SK-N-SH treated with all-trans-retinoic acid at 6 μM for 48 hours (cell line): ENCODE data around the gene CIT.

Source experiments
- ATAC-seq: fragments of 200-7000 bp; cut with Tn5 transposase; 3 replicates; pipeline ENCODE4 v1.9.1; 2020; ENCODE audit warnings: mild to moderate bottlenecking, moderate library complexity
- ARNTL ChIP-seq: fragments of 450-650 bp; formaldehyde crosslinking; IDR thresholded peaks from 2 replicates; pipeline ENCODE4 v1.5.0; 2020; ENCODE audit warnings: low read depth, mild to moderate bottlenecking, moderate library complexity, borderline replicate concordance
- BACH2 ChIP-seq: fragments of 250-450 bp; sonication (Bioruptor Pico); IDR thresholded peaks from 2 replicates; pipeline ENCODE4 v1.9.0; 2021; ENCODE audit warnings: mild to moderate bottlenecking, borderline replicate concordance
- CREB5 ChIP-seq: fragments of 250-450 bp; sonication (Bioruptor Pico); IDR thresholded peaks from 2 replicates; pipeline ENCODE4 v1.5.1; 2020; ENCODE audit warnings: low read depth, mild to moderate bottlenecking, moderate library complexity
- CSDC2 ChIP-seq: fragments of 250-450 bp; sonication (Bioruptor Pico); IDR thresholded peaks from 2 replicates; pipeline ENCODE4 v1.5.0; 2020; ENCODE audit warnings: mild to moderate bottlenecking, moderate library complexity
- GLIS3 ChIP-seq: fragments of 250-450 bp; sonication (Bioruptor Pico); IDR thresholded peaks from 2 replicates; pipeline ENCODE4 v1.5.0; 2020; ENCODE audit warnings: mild to moderate bottlenecking, moderate library complexity
- ISL1 ChIP-seq: fragments of 250-450 bp; sonication (Bioruptor Pico); IDR thresholded peaks from 2 replicates; pipeline ENCODE4 v2.1.2; 2022; ENCODE audit warnings: mild to moderate bottlenecking, moderate library complexity
- OSR1 ChIP-seq: fragments of 250-450 bp; sonication (Bioruptor Pico); IDR thresholded peaks from 2 replicates; pipeline ENCODE4 v1.8.0; 2022; ENCODE audit warnings: moderate library complexity, mild to moderate bottlenecking, inconsistent platforms
- PATZ1 ChIP-seq: fragments of 250-450 bp; sonication (Bioruptor Pico); IDR thresholded peaks from 2 replicates; pipeline ENCODE4 v1.8.0; 2020; ENCODE audit warnings: mild to moderate bottlenecking, moderate library complexity, borderline replicate concordance
- POU6F1 ChIP-seq: fragments of 250-450 bp; sonication (Bioruptor Pico); IDR thresholded peaks from 2 replicates; pipeline ENCODE4 v1.8.0; 2021; ENCODE audit warnings: low read depth, mild to moderate bottlenecking, moderate library complexity, borderline replicate concordance
- PPARA ChIP-seq: fragments of 250-450 bp; sonication (Bioruptor Pico); IDR thresholded peaks from 2 replicates; pipeline ENCODE4 v1.5.0; 2020; ENCODE audit warnings: mild to moderate bottlenecking, borderline replicate concordance
- RARB ChIP-seq: fragments of 250-450 bp; sonication (Bioruptor Pico); IDR thresholded peaks from 2 replicates; pipeline ENCODE4 v1.8.0; 2021; ENCODE audit warnings: mild to moderate bottlenecking, moderate library complexity
- SNAI2 ChIP-seq: fragments of 250-450 bp; sonication (Bioruptor Pico); IDR thresholded peaks from 2 replicates; pipeline ENCODE4 v1.5.0; 2020; ENCODE audit warnings: mild to moderate bottlenecking, moderate library complexity
- TCF4 ChIP-seq: fragments of 250-450 bp; sonication (Bioruptor Pico); IDR thresholded peaks from 2 replicates; pipeline ENCODE4 v1.8.0; 2021; ENCODE audit warnings: mild to moderate bottlenecking, moderate library complexity, borderline replicate concordance
- TOX ChIP-seq: fragments of 250-450 bp; sonication (Bioruptor Pico); IDR thresholded peaks from 2 replicates; pipeline ENCODE4 v1.8.0; 2021; ENCODE audit warnings: mild to moderate bottlenecking, moderate library complexity, borderline replicate concordance
- TSHZ2 ChIP-seq: fragments of 250-450 bp; sonication (Bioruptor Pico); IDR thresholded peaks from 2 replicates; pipeline ENCODE4 v1.5.0; 2020; ENCODE audit warnings: mild to moderate bottlenecking, moderate library complexity
- ZFP30 ChIP-seq: fragments of 450-650 bp; formaldehyde crosslinking; IDR thresholded peaks from 2 replicates; pipeline ENCODE4 v1.5.0; 2022; ENCODE audit warnings: mild to moderate bottlenecking, moderate library complexity
- ZNF565 ChIP-seq: fragments of 450-650 bp; formaldehyde crosslinking; conservative IDR thresholded peaks from 2 replicates; pipeline ENCODE4 v1.5.0; 2020; ENCODE audit warnings: low read depth, mild to moderate bottlenecking, moderate library complexity
- TF ChIP-seq, protein P1 (sequence below): fragments of 250-450 bp; sonication (Bioruptor Pico); IDR thresholded peaks from 2 replicates; pipeline ENCODE4 v1.5.1; 2021; ENCODE audit warnings: mild to moderate bottlenecking, moderate library complexity

The CIT gene

GRCh38 chr12:119686355-119686754 lies 190.8 kb downstream of the CIT start:
- no peak for ATAC-seq
- TF ChIP-seq ISL1 (CRISPR knock-in tag) (no peak), GLIS3 (no peak), OSR1 (CRISPR knock-in tag) (no peak), ZNF565 (no peak)

GRCh38 chr12:119685375-119685774 lies 191.7 kb downstream of the CIT start:
- peak; percentile 15; the same call in 1 of the 3 replicates for ATAC-seq
- TF ChIP-seq TOX (CRISPR knock-in tag) (no peak), PPARA (CRISPR knock-in tag) (no peak), ARNTL (CRISPR knock-in tag) (no peak), GLIS3 (no peak), TCF4 (CRISPR knock-in tag) (no peak), PATZ1 (no peak), CREB5 (CRISPR knock-in tag) (no peak)

- TF ChIP-seq TOX (CRISPR knock-in tag): no peak
- TF ChIP-seq, protein P1, sequence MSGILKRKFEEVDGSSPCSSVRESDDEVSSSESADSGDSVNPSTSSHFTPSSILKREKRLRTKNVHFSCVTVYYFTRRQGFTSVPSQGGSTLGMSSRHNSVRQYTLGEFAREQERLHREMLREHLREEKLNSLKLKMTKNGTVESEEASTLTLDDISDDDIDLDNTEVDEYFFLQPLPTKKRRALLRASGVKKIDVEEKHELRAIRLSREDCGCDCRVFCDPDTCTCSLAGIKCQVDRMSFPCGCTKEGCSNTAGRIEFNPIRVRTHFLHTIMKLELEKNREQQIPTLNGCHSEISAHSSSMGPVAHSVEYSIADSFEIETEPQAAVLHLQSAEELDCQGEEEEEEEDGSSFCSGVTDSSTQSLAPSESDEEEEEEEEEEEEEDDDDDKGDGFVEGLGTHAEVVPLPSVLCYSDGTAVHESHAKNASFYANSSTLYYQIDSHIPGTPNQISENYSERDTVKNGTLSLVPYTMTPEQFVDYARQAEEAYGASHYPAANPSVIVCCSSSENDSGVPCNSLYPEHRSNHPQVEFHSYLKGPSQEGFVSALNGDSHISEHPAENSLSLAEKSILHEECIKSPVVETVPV (CRISPR knock-in tag): no peak
- no peak for TF ChIP-seq POU6F1 (CRISPR knock-in tag)
- TF ChIP-seq RARB (CRISPR knock-in tag): no peak
- no peak for TF ChIP-seq TCF4 (CRISPR knock-in tag)
- ATAC-seq: peak; percentile 34; the same call in 2 of the 3 replicates
Observed at GRCh38 chr12:119684711-119685369, 192.3 kb downstream of the CIT start.

- peak; percentile 7; the same call in 1 of the 3 replicates for ATAC-seq
- TF ChIP-seq POU6F1 (CRISPR knock-in tag): no peak
- TF ChIP-seq, protein P1 (CRISPR knock-in tag): no peak
- TF ChIP-seq PPARA (CRISPR knock-in tag): no peak
- TF ChIP-seq RARB (CRISPR knock-in tag): no peak
- no peak for TF ChIP-seq OSR1 (CRISPR knock-in tag)
- no peak for TF ChIP-seq TOX (CRISPR knock-in tag)
- TF ChIP-seq CSDC2 (CRISPR knock-in tag): no peak
- TF ChIP-seq, all 23 proteins: peak for 0
Observed at GRCh38 chr12:119683816-119684215, 193.3 kb downstream of the CIT start.

- peak; percentile 47 for ATAC-seq
- TF ChIP-seq ZFP30 (no peak), CSDC2 (CRISPR knock-in tag) (no peak), GLIS3 (no peak), SNAI2 (CRISPR knock-in tag) (no peak), TCF4 (CRISPR knock-in tag) (no peak), TOX (CRISPR knock-in tag) (no peak), TSHZ2 (CRISPR knock-in tag) (no peak), ARNTL (CRISPR knock-in tag) (no peak), BACH2 (no peak)
Observed at GRCh38 chr12:119683413-119683812, 193.7 kb downstream of the CIT start.
